Measurements from ENCODE around the gene CDK4. TPM values are rescaled to one million over a fixed set of nuclear protein-coding genes. Genes with fewer than 3 reads are reported as not detected.

Gene CDK4
- polyA plus RNA-seq, 1 donor (not counting 4 experiments of a cell fraction or from before 2014, with no cell fraction given) = 146 TPM

GRCh38 chr12:57777911-57778310, 25.8 kb upstream of the CDK4 start:
- FAIRE-seq = no peak
- Histone ChIP-seq H3K4me1 (ENCODE audit: control insufficient read depth, extremely low read depth, insufficient read depth, low read length) (no peaks in the 10 kb centered on the region), H3K9ac (ENCODE audit: control insufficient read depth, extremely low read depth, insufficient read depth, low read length) (no peak overlapping the region), H3K27ac (ENCODE audit: control insufficient read depth, insufficient read depth, low read length) (no peak overlapping the region), H3K4me2 (ENCODE audit: control insufficient read depth, extremely low read depth, insufficient read depth, low read depth, low read length) (no peak overlapping the region), H3K27me3 (ENCODE audit: control insufficient read depth, extremely low read depth, insufficient read depth, low read length) (no peaks in the 10 kb centered on the region), H3K36me3 (ENCODE audit: control insufficient read depth in 2 of 2, extremely low read depth in 1 of 2, insufficient read depth in 2 of 2, low read length in 2 of 2) (peaks cover 5 to 11% of the 10 kb centered on the region in 2 experiments), H3K9me3 (ENCODE audit: control insufficient read depth, low read depth, low read length) (no peaks in the 10 kb centered on the region), H2AFZ (ENCODE audit: control insufficient read depth, low read length) (no peak overlapping the region), H3K4me3 (ENCODE audit: control insufficient read depth in 2 of 3, extremely low read depth in 1 of 3, insufficient read depth in 2 of 3, low read depth in 1 of 3, low read length in 3 of 3) (no peak overlapping the region), H4K20me1 (ENCODE audit: control insufficient read depth, extremely low read depth, insufficient read depth, low read length) (no peaks in the 10 kb centered on the region), H3K79me2 (ENCODE audit: control insufficient read depth, insufficient read depth, low read length) (peaks cover 5% of the 10 kb centered on the region), H3K9me1 (ENCODE audit: control insufficient read depth, extremely low read depth, insufficient read depth, low read length) (no peaks in the 10 kb centered on the region)
- DNase-seq (ENCODE audit: low read depth, low spot score) = no peak
- TF ChIP-seq EZH2 (IDR thresholded peaks at IDR 0.05; ENCODE audit: low read length) (no peak), CTCF (optimal IDR thresholded peaks at IDR 0.05 in 1 of 3, IDR thresholded peaks at IDR 0.05 in 1 of 3, conservative IDR thresholded peaks at IDR 0.05 in 1 of 3; ENCODE audit: extremely low read depth in 1 of 3, insufficient read depth in 2 of 3, low read length in 3 of 3) (no peak)
- dilution Hi-C loops (cut with MboI; ENCODE audit: extremely low pct_ligation_motif_present, low sequenced_read_pairs) = no loop called here

GRCh38 chr12:57777367-57777766, 25.3 kb upstream of the CDK4 start:
- Histone ChIP-seq H4K20me1 (ENCODE audit: control insufficient read depth, extremely low read depth, insufficient read depth, low read length) (no peaks in the 10 kb centered on the region), H3K79me2 (ENCODE audit: control insufficient read depth, insufficient read depth, low read length) (peaks cover 3% of the 10 kb centered on the region), H3K4me2 (ENCODE audit: control insufficient read depth, extremely low read depth, insufficient read depth, low read depth, low read length) (no peak overlapping the region), H3K9ac (ENCODE audit: control insufficient read depth, extremely low read depth, insufficient read depth, low read length) (no peak overlapping the region), H3K27me3 (ENCODE audit: control insufficient read depth, extremely low read depth, insufficient read depth, low read length) (no peaks in the 10 kb centered on the region), H3K4me1 (ENCODE audit: control insufficient read depth, extremely low read depth, insufficient read depth, low read length) (no peaks in the 10 kb centered on the region), H3K9me1 (ENCODE audit: control insufficient read depth, extremely low read depth, insufficient read depth, low read length) (no peaks in the 10 kb centered on the region), H3K4me3 (ENCODE audit: control insufficient read depth in 2 of 3, extremely low read depth in 1 of 3, insufficient read depth in 2 of 3, low read depth in 1 of 3, low read length in 3 of 3) (no peak overlapping the region), H3K36me3 (ENCODE audit: control insufficient read depth in 2 of 2, extremely low read depth in 1 of 2, insufficient read depth in 2 of 2, low read length in 2 of 2) (peaks cover 5 to 11% of the 10 kb centered on the region in 2 experiments), H2AFZ (ENCODE audit: control insufficient read depth, low read length) (no peak overlapping the region), H3K27ac (ENCODE audit: control insufficient read depth, insufficient read depth, low read length) (no peak overlapping the region), H3K9me3 (ENCODE audit: control insufficient read depth, low read depth, low read length) (no peaks in the 10 kb centered on the region)
- no peak for TF ChIP-seq CTCF (optimal IDR thresholded peaks at IDR 0.05 in 1 of 3, IDR thresholded peaks at IDR 0.05 in 1 of 3, conservative IDR thresholded peaks at IDR 0.05 in 1 of 3; ENCODE audit: extremely low read depth in 1 of 3, insufficient read depth in 2 of 3, low read length in 3 of 3)
- TF ChIP-seq EZH2 (IDR thresholded peaks at IDR 0.05; ENCODE audit: low read length) = no peak
- dilution Hi-C loops (cut with MboI; ENCODE audit: extremely low pct_ligation_motif_present, low sequenced_read_pairs) = no loop called here
- DNase-seq (ENCODE audit: low read depth, low spot score) (no peak), FAIRE-seq (no peak)
